Transverse colon (tissue), 4 donors: ENCODE measurements around the gene NHLH1. TPM values are rescaled to one million over a fixed set of nuclear protein-coding genes. Genes with fewer than 3 reads are reported as not detected.

ENCODE experiments used
- DNase-seq: peaks from one replicate; pipeline ENCODE4 v3.0.0-alpha.2; 2019
- H3K27ac ChIP-seq, 4 donors: fragments of 200-600 bp; sonication (generic); 2 replicates each; pipeline ENCODE4 v1.5.1; 2016 to 2018; ENCODE audit warnings: inconsistent platforms in 4 of 4
- H3K27me3 ChIP-seq: fragments of 200-600 bp; sonication (generic); 2 replicates; pipeline ENCODE4 v1.5.1; 2017; ENCODE audit warnings: inconsistent platforms
- H3K36me3 ChIP-seq, 4 donors: fragments of 200-600 bp; sonication (generic); 2 replicates each; pipeline ENCODE4 v1.5.1; 2017 to 2019; ENCODE audit warnings: inconsistent platforms in 4 of 4
- H3K4me1 ChIP-seq, 4 donors: fragments of 200-600 bp; sonication (generic); 2 replicates each; pipeline ENCODE4 v1.5.1; 2017 to 2020; ENCODE audit warnings: inconsistent platforms in 4 of 4
- H3K4me3 ChIP-seq, 4 donors: fragments of 200-600 bp; sonication (generic); 1 replicate in 1 of 4; 2 replicates in 3 of 4; pipeline versions ENCODE4 v1.5.1 to v1.6.1; 2017 to 2019; ENCODE audit warnings: inconsistent platforms in 4 of 4
- H3K9me3 ChIP-seq, 2 donors: fragments of 200-600 bp; sonication (generic); 2 replicates each; pipeline ENCODE4 v1.5.1; 2017 to 2019; ENCODE audit warnings: inconsistent platforms in 2 of 2
- CTCF ChIP-seq, 5 experiments: fragments of 200-600 bp in 3 of 5; fragments of 450-650 bp in 2 of 5; sonication (generic) in 3 of 5; IDR thresholded peaks; 1 replicate in 2 of 5; 2 replicates in 3 of 5; pipeline ENCODE4 v1.5.1; 2016 to 2017; ENCODE audit warnings: antibody characterized with exemption in 5 of 5, inconsistent platforms in 3 of 5, mild to moderate bottlenecking in 2 of 5, moderate library complexity in 1 of 5
- EP300 ChIP-seq: sonication (generic); formaldehyde crosslinking; IDR thresholded peaks from one replicate; pipeline ENCODE4 v1.6.1; 2017; ENCODE audit warnings: antibody characterized with exemption, low read depth
- POLR2A ChIP-seq: fragments of 450-650 bp; IDR thresholded peaks from one replicate; pipeline ENCODE4 v1.6.1; 2016; ENCODE audit warnings: antibody characterized with exemption, mild to moderate bottlenecking, moderate library complexity
- POLR2AphosphoS5 ChIP-seq, 3 donors: sonication (generic); formaldehyde crosslinking; IDR thresholded peaks; one replicate each; pipeline ENCODE4 v1.6.1; 2016; ENCODE audit warnings: antibody characterized with exemption in 3 of 3
- WGBS, 2 donors: methylation state at CpG; one replicate each; pipeline ENCODE4 v1.1.5; 2018; ENCODE audit warnings: low coverage in 1 of 2; 5-methylcytosine and 5-hydroxymethylcytosine counted together
- in situ Hi-C, 4 donors: fragments of 200-750 bp; cut with MboI; loops; one replicate each; pipeline versions ENCODE4 v1.15.0 to v1.15.1; 2017; ENCODE audit warnings: low sequenced_read_pairs in 3 of 4, low pct_ligation_motif_present in 1 of 4, low pct_unique_long_range_greater_than_20kb in 1 of 4
- intact Hi-C: fragments of 100-400 bp; cut with DNase I; formaldehyde crosslinking; loops from one replicate; pipeline ENCODE4 v1.15.1; 2023; ENCODE audit warnings: low total_unique reads
- total RNA-seq, 4 donors: library from RNA; depleted of rRNA; stranded (reverse); fragments of >200 nt; gene quantifications; one replicate each; pipeline ENCODE4 v1.1.0, GENCODE V29; 2016

NHLH1 gene
- total RNA-seq, 4 donors from 2014 or later, result not detected

- Histone ChIP-seq H3K4me1 (peaks cover 0 to 11% (median 5%) of the 10 kb centered on the region in 4 donors), H3K9me3 (no peaks in the 10 kb centered on the region), H3K27me3 (no peaks in the 10 kb centered on the region), H3K27ac (no peak overlapping the region), H3K4me3 (no peak overlapping the region), H3K36me3 (no peaks in the 10 kb centered on the region)
- no peak for TF ChIP-seq POLR2A
- no peak for TF ChIP-seq POLR2AphosphoS5 (IDR thresholded peaks at IDR 0.05)
- no peak for TF ChIP-seq CTCF (IDR thresholded peaks at IDR 0.05)
- TF ChIP-seq EP300, result no peak
- WGBS, 2 donors, result 81% methylated on average over 5 of the region's 5 CpGs; no CpG with 5 or more reads in 1 of the 2 donors
- in situ Hi-C loops (no loop called here), intact Hi-C loops (no loop called here)
- no peak for DNase-seq
These were observed 42.6 kb downstream of the NHLH1 start for GRCh38 chr1:160409486-160409885.

DNA sequence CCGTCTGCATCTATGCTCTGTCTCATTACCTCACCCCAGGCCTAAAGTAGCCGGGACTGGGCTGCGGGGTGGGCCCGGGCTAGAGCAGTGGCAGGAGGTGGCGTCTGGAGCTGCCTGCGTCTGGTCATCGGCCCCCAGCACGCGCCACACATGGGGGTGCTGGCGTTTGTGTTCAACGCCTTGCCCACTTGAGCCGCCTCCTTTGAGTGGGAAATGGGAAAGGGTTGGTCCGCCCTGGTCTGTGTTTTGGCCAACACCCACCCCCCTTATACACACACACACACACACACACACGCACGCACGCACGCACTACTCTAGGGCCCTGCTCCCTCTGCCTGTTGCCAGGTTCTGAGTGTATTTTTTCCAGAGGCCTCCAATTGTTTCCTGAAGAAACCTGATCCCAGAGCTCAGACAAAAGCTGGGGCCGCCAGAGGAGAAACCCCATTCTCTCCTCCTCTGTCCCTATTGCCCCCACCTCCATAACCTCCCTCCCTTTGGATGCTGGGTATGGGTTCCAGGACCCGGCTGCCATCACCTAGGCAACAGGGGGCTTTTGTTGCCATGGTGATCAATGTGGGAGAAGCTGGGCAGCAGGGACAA lies 43.6 kb downstream of the NHLH1 start:
- TF ChIP-seq EP300 (no peak), POLR2A (no peak), POLR2AphosphoS5 (IDR thresholded peaks at IDR 0.05) (no peak), CTCF (IDR thresholded peaks at IDR 0.05) (no peak)
- DNase-seq, result no peak
- Histone ChIP-seq H3K36me3 (no peaks in the 10 kb centered on the region), H3K27ac (no peak overlapping the region), H3K9me3 (no peaks in the 10 kb centered on the region), H3K4me3 (no peak overlapping the region), H3K4me1 (peaks cover 0 to 11% (median 5%) of the 10 kb centered on the region in 4 donors), H3K27me3 (no peaks in the 10 kb centered on the region)
- in situ Hi-C loops (no loop called here), intact Hi-C loops (no loop called here)
- WGBS, 2 donors, result 61 to 82% methylated on average over 2 to 19 of the region's 19 CpGs

DNA sequence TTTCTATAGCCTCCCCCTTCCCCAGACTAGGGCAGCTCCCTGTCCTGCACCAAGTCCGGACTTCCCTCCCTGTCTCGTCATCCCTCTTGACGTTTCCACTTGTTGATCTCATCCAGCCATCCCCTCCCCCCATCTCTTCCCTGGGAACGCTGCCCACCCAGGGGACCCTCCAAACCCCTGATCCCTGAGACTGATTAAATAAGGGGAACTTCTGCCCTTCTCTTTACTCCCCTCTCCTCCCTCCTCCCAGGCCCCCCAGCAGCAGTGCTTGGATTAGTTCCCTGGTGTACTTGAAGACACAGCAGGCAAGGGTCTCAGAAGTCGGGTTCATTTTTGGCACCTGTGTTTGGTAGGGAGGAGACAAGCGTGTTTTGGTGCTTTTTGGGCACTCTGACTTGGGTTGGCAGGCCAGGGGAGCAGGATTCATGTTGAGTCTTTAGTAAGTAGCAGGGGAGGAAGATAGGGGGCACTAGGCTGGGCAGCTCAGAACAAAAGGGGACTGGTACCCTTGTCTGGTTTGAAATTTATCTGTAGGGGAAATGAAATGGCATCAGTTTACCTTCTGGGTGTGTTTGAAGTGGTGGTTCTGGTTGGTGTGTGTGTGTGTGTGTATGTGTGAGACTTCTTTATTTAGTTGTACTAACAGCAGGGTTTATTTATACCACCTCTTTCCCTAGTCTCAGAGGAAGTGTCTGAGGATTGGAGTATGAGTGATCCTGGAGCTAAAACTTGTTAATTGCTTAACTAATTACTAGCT lies 44.6 kb downstream of the NHLH1 start:
- H3K27ac ChIP-seq, result no peak overlapping the region
- WGBS, 2 donors, result 75 to 100% methylated on average over 1 to 6 of the region's 6 CpGs
- H3K27me3 ChIP-seq, result no peaks in the 10 kb centered on the region
- no peaks in the 10 kb centered on the region for H3K9me3 ChIP-seq
- H3K4me1 ChIP-seq, result peaks cover 0 to 11% (median 5%) of the 10 kb centered on the region in 4 donors
- H3K36me3 ChIP-seq, result no peaks in the 10 kb centered on the region
- in situ Hi-C loops (no loop called here), intact Hi-C loops (no loop called here)
- H3K4me3 ChIP-seq, result no peak overlapping the region
- no peak for DNase-seq
- TF ChIP-seq POLR2AphosphoS5 (IDR thresholded peaks at IDR 0.05) (no peak), POLR2A (no peak), EP300 (no peak), CTCF (IDR thresholded peaks at IDR 0.05) (no peak)

DNA sequence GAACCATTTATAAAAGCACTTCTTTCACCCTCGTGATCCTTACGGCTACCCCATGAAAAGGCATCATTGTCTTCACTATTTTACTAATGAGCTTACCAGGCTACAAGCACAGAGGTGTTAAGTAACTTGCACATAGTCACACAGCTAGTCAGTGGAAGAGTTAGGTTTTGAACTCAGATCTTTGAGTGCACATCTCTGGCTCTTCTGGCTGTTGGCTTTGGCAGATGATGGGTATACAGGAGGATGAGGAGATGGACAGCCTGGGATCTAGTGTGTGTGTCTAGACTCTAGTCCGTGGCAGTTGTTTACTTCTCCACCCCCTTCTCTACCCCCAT lies 45.1 kb downstream of the NHLH1 start:
- H3K27me3 ChIP-seq, result no peaks in the 10 kb centered on the region
- no peaks in the 10 kb centered on the region for H3K36me3 ChIP-seq
- no peak overlapping the region for H3K4me3 ChIP-seq
- TF ChIP-seq EP300, result no peak
- no peak for TF ChIP-seq POLR2AphosphoS5 (IDR thresholded peaks at IDR 0.05)
- no peak for TF ChIP-seq CTCF (IDR thresholded peaks at IDR 0.05)
- TF ChIP-seq POLR2A, result no peak
- peaks cover 0 to 11% (median 5%) of the 10 kb centered on the region in 4 donors for H3K4me1 ChIP-seq
- DNase-seq, result no peak
- no peak overlapping the region for H3K27ac ChIP-seq
- H3K9me3 ChIP-seq, result no peaks in the 10 kb centered on the region
- 84 to 100% methylated on average over 2 to 3 of the region's 3 CpGs for WGBS, 2 donors
- intact Hi-C loops (no loop called here), in situ Hi-C loops (no loop called here)
